ENCODE results near the gene ASCL5.

ASCL5 gene

DNA sequence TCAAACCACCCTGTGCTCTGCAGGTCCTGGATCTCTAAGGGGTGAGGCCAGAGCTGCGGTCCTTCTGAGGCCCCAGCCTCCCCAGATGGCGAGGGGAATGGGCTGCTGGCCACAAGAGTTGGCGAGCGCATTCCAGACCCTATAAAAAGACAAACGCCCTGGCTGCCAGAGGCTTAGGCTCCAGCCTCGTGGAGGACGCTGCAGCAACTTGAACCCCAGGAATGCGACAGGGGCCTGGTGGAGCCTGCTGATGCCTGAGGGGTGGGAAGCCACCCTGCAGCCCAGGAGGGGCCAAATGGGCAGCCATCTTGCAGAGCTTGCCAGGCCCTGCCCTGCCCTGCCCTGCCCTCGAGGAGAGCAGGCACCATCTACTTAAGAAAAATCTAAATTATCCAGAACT, 23.3 kb downstream of the ASCL5 start:
- no peak overlapping the region for H3K4me3 ChIP-seq
- in situ Hi-C loops (cut with MboI; ENCODE audit: low sequenced_read_pairs) = no loop called here

DNA sequence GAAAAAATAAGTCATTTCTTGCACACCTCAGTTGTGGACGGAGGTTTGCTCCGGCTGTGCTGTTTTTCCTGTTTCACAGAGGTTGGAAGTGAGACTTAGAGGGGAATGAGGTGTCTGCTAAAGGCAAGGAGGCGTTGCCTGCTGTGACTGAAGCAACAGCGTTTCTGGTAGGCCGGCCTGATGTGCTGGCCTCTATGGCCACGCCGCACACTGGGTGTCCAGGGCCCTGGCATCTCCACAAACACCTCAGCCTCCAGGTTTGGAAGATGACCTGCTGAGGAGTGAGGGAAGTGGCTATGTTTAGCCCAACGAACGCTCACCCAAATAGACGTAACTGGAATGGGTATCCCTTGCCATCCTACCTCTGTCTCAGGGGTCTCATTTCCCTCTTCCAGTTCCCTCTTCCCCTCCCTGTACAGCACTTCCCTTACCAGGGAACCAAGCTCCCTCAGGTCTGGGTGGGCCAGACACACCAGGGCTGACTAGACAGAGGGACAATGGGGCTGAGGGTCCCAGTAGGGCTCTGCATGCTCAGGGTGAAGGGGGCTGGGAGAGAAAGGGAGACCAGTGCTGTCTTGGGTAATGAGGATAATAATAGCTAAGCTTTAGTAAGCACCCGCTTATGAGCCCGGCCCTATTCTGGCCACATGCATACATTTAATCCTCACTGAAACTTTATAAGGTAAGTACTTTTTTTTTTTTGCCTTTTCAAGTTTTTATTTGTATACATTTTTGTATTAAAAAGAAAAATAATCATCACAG, 26.6 kb downstream of the ASCL5 start:
- H3K9me3 ChIP-seq = no peaks in the 10 kb centered on the region
- H3K4me3 ChIP-seq = no peak overlapping the region
- 0 out of 2 replicates have a peak, but pooled peaks cover 2% of the 10 kb centered on the region for H3K4me1 ChIP-seq
- in situ Hi-C loops (cut with MboI; ENCODE audit: low sequenced_read_pairs) = no loop called here
- H3K27me3 ChIP-seq (ENCODE audit: low read depth) = no peaks in the 10 kb centered on the region
- DNase-seq (ENCODE audit: low spot score in 2 of 2) = no peak
- no peaks in the 10 kb centered on the region for H3K36me3 ChIP-seq (replicated peaks)

More for the DNA sequence above, 23.3 kb downstream of the ASCL5 start:
- Histone ChIP-seq H3K36me3 (replicated peaks) (no peaks in the 10 kb centered on the region), H3K9me3 (no peaks in the 10 kb centered on the region), H3K27me3 (ENCODE audit: low read depth) (no peaks in the 10 kb centered on the region), H3K4me1 (peaks cover 7% of the 10 kb centered on the region)
- no peak for DNase-seq (ENCODE audit: low spot score in 2 of 2)

DNA sequence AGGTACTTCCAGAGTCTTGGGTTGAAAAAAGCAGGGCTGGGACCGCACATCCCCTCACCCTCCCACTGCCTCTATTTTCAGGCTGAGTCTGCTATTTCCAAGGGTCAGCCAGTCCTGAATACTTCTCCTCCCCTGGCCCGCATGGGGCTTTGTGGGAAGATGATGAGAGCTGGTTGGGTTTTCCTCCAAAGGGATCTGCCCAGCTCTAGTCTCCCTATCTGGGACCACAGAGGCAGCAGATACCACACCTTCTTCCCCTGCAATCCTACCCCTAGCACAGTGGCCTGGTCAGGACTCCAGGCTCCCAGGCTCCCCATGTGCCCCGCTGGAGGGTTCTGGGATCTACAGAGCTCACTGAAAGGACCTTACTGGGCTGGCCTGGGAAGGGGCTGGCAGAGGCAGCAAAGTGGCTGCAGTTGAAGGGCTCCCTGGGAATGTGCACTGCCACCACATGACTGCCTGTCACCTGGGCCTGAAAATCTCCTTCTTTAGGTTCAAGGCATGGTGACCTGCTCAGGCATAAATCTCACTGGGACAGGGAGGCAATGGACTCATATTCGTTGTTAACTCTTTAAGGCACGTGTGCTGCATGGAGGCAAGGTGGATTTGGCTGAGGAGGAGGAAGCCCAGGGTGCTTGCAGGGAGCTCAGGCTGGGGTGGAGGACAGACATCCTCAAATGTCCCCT, 27.8 kb downstream of the ASCL5 start:
- in situ Hi-C loops (cut with MboI; ENCODE audit: low sequenced_read_pairs) = no loop called here
- Histone ChIP-seq H3K36me3 (replicated peaks) (no peaks in the 10 kb centered on the region), H3K27me3 (ENCODE audit: low read depth) (no peaks in the 10 kb centered on the region), H3K4me3 (no peak overlapping the region), H3K9me3 (no peaks in the 10 kb centered on the region), H3K4me1 (no peaks in the 10 kb centered on the region)
- DNase-seq (ENCODE audit: low spot score in 2 of 2) = no peak

DNA sequence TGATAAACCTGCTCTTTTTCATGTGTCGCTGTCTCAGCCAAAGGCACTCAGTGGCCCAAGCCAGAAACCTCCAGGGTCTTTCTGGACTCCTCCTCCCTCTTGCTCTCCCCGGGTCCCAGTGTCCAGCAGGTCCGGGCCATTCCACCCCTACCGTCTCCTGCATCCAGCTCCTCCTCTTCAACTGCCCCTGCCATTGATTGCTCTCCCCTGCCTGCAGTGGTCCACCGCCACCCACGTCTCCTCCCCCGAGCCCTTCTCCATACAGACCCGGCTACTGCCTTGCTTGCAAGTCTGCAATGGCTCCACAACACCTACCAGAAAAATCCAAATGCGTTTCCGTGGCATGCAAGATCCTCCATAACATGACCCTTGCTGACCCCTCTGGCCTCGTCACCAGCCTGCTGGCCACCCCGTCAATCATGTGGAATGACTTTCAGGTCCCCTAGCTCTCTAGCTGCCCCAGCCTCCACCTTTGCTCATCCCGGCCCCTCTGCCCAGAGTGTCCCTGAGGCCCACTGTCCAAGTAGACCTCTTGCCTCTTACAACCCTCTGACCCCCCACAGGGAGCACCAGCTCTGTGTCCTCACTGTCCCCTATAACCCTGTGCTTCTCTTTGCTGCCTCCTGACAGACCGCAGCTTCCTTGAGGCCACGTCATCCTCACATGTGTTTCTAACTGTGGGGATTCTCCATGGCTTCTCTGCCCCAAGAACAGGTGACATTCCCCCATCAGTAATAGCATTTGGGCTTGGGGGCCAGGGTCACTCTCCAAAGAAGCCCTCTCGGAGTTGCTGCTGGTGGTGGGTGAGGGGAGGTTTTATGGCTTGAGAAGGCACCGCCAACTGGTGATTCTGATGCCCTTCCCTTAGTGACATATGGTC, 29.8 kb downstream of the ASCL5 start:
- H3K27me3 ChIP-seq (ENCODE audit: low read depth) = no peaks in the 10 kb centered on the region
- DNase-seq (ENCODE audit: low spot score in 2 of 2) = no peak
- H3K4me3 ChIP-seq = no peak overlapping the region
- H3K36me3 ChIP-seq (replicated peaks) = no peaks in the 10 kb centered on the region
- no peaks in the 10 kb centered on the region for H3K4me1 ChIP-seq
- in situ Hi-C loops (cut with MboI; ENCODE audit: low sequenced_read_pairs) = no loop called here
- no peaks in the 10 kb centered on the region for H3K9me3 ChIP-seq

DNA sequence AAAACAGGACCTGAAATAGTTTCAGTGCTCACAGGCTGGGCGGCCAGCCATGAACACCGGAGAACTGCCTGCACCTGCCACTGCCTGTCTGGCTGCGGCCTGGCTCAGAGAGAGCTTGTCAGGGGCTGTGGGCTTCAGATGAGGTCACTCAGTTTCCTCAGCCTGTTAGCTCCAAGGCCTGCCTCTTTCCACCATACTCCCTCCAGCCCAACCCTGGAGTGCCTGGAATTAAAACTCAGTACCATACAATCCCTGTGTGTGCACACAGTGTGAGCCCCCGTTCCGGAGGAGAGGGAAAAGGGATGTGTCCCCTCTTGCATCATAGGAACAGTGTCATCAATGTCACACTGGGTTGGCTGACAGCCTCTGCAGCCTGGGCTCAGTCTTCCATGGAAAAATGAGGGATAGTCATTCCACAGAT, 30.9 kb downstream of the ASCL5 start:
- Histone ChIP-seq H3K4me3 (no peak overlapping the region), H3K27me3 (ENCODE audit: low read depth) (no peaks in the 10 kb centered on the region), H3K36me3 (replicated peaks) (no peaks in the 10 kb centered on the region), H3K4me1 (no peaks in the 10 kb centered on the region), H3K9me3 (no peaks in the 10 kb centered on the region)
- in situ Hi-C loops (cut with MboI; ENCODE audit: low sequenced_read_pairs) = no loop called here
- DNase-seq (ENCODE audit: low spot score in 2 of 2) = no peak

DNA sequence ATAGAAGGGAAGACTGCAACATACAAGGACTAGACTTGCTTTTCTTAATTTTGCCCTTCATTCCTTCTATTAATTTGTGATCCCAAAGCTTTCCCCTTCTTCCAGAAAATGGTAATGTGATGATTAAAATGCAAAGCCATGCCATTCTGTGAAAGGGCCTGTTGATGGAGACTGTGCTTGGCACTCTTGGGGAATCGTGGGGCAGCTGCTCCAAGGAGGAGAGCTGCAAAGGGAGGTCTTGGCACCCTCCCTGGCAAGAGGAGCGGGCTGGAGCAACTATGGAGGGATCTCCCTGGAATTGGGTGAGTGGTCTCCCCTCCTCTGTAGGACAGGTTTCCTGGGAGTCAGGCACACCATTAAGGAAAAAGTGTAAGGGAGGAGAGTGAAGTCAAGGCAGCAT, 31.4 kb downstream of the ASCL5 start:
- H3K4me1 ChIP-seq = no peaks in the 10 kb centered on the region
- H3K9me3 ChIP-seq = no peaks in the 10 kb centered on the region
- H3K27me3 ChIP-seq (ENCODE audit: low read depth) = no peaks in the 10 kb centered on the region
- DNase-seq (ENCODE audit: low spot score in 2 of 2) = no peak
- H3K4me3 ChIP-seq = no peak overlapping the region
- in situ Hi-C loops (cut with MboI; ENCODE audit: low sequenced_read_pairs) = no loop called here
- H3K36me3 ChIP-seq (replicated peaks) = no peaks in the 10 kb centered on the region

DNA sequence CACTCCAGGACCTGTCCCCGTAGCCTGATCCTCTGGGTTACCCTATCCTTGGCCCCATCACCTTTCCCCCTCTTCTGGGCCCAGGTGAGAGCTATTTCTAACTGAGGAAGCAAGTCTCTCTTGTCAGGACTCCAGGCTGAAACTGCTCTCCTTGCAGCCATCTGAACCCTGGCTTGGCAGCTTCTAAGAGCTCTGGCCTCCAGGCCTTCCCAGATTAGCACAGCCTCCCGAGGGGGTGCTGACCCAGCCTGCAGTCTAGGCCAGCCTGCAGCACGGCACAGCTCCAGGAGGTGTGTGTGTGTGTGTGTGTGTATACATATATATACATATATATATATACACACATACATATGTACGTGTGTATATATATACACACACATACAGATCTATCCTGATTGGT, 32.2 kb downstream of the ASCL5 start:
- no peaks in the 10 kb centered on the region for H3K4me1 ChIP-seq
- in situ Hi-C loops (cut with MboI; ENCODE audit: low sequenced_read_pairs) = no loop called here

DNA sequence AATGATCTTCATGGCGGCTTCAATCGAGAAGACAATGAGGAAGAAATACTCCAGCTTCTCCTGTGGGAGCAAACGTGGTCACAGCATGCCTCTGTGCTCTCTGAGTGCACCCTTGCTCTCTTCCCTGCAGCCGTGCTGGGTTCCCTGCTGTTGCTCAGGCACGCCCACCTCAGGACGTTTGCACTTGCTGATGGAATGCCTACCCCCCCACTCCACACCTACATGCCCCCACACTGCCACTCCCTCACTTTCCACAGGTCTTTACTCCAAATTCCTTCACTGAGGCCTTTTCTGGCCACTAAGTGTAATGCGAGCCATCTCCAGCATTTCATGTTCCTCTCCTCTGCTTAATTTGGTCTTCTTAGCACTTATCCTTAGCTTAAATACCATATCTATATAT, 33.0 kb downstream of the ASCL5 start:
- no peaks in the 10 kb centered on the region for H3K36me3 ChIP-seq (replicated peaks)
- no peak for DNase-seq (ENCODE audit: low spot score in 2 of 2)
- no peaks in the 10 kb centered on the region for H3K9me3 ChIP-seq
- no peak overlapping the region for H3K4me3 ChIP-seq
- in situ Hi-C loops (cut with MboI; ENCODE audit: low sequenced_read_pairs) = no loop called here
- no peaks in the 10 kb centered on the region for H3K4me1 ChIP-seq
- no peaks in the 10 kb centered on the region for H3K27me3 ChIP-seq (ENCODE audit: low read depth)

More for the DNA sequence above, 32.2 kb downstream of the ASCL5 start:
- H3K36me3 ChIP-seq (replicated peaks) = no peaks in the 10 kb centered on the region
- H3K4me3 ChIP-seq = no peak overlapping the region
- H3K27me3 ChIP-seq (ENCODE audit: low read depth) = no peaks in the 10 kb centered on the region
- no peak for DNase-seq (ENCODE audit: low spot score in 2 of 2)
- no peaks in the 10 kb centered on the region for H3K9me3 ChIP-seq

DNA sequence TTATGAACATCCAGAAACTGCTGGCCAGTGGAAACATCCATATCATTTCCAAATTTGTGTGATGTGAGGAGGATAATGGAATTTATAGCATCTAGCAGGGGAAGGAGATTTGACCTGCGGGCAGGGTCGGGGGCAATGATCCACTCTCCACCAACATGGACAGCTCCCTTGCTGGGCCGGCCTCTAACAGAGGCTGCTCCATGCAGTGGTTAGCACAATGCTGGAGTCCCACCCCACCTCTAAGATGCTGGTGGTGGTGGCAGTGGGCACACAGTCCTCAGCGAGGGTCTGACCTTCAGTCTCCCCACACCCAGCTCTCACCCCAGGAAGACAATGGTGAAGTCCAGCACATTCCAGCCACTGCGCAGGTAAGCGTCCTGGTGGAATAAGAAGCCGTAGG, 33.4 kb downstream of the ASCL5 start:
- no peaks in the 10 kb centered on the region for H3K27me3 ChIP-seq (ENCODE audit: low read depth)
- no peak for DNase-seq (ENCODE audit: low spot score in 2 of 2)
- H3K4me3 ChIP-seq = no peak overlapping the region
- H3K9me3 ChIP-seq = no peaks in the 10 kb centered on the region
- no peaks in the 10 kb centered on the region for H3K36me3 ChIP-seq (replicated peaks)
- no peaks in the 10 kb centered on the region for H3K4me1 ChIP-seq
- in situ Hi-C loops (cut with MboI; ENCODE audit: low sequenced_read_pairs) = no loop called here

DNA sequence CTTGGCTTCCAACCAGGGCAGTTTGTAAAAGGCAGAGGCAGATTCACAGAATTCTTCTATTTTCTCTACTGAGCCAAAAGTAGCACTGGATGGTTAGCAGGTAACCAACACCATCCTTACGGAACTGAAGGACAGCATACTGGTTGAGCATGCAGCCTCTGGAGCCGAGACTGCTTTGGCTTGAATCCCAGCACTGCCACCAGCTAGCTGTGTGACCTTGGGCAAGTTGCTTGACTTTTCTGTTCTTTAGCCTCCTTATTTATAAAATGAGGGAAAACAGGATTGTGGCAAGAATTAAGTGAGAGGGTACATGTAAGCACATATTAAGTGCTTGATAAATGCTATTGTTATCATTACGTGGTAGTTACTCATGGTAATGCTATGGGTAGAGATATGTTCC, 34.2 kb downstream of the ASCL5 start:
- H3K27me3 ChIP-seq (ENCODE audit: low read depth) = no peaks in the 10 kb centered on the region
- no peak overlapping the region for H3K4me3 ChIP-seq
- H3K9me3 ChIP-seq = no peaks in the 10 kb centered on the region
- in situ Hi-C loops (cut with MboI; ENCODE audit: low sequenced_read_pairs) = no loop called here
- no peaks in the 10 kb centered on the region for H3K4me1 ChIP-seq
- DNase-seq (ENCODE audit: low spot score in 2 of 2) = no peak
- no peaks in the 10 kb centered on the region for H3K36me3 ChIP-seq (replicated peaks)

DNA sequence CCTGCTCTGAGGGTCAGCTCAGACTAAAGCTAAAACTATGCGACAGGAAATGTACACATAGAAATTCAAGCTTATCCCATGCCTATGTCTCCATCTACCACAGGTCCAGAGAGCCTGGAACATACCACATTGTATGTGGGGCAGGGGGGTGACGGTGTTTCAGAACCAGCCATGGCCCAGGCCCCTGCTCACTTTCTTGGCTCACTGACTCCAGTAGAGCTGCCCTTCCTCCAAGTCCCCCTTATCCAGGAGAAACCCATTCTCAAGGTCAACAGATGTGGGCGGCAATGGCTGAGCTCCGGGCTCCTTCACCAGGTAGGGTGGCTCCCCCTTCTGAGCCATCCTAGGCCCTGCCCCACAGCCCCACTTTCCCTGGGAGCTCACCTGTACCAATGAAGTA, 35.7 kb downstream of the ASCL5 start:
- no peak for DNase-seq (ENCODE audit: low spot score in 2 of 2)
- H3K27me3 ChIP-seq (ENCODE audit: low read depth) = no peaks in the 10 kb centered on the region
- in situ Hi-C loops (cut with MboI; ENCODE audit: low sequenced_read_pairs) = no loop called here

DNA sequence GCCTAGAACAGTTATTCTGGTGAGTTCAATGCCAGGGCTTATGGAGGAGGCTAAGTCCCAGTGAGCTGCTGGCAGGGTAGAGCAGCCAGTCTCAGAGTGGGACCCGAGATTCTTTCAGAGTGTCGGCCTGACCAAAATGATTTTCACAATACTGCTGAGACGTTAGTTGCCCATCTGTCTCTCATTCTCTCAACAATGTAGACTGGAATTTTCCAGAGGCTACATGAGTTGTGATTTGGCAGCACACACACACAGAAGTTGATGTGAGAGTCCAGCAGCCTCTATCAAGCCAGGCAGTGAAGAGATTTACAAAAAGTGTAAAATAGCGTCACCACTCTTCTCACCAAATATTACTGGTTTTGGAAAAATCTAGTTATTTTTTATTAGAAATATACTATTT, 36.4 kb downstream of the ASCL5 start:
- no peaks in the 10 kb centered on the region for H3K9me3 ChIP-seq
- DNase-seq (ENCODE audit: low spot score in 2 of 2) = no peak
- in situ Hi-C loops (cut with MboI; ENCODE audit: low sequenced_read_pairs) = no loop called here

More for the DNA sequence above, 35.7 kb downstream of the ASCL5 start:
- no peaks in the 10 kb centered on the region for H3K9me3 ChIP-seq
- no peaks in the 10 kb centered on the region for H3K36me3 ChIP-seq (replicated peaks)
- no peak overlapping the region for H3K4me3 ChIP-seq
- no peaks in the 10 kb centered on the region for H3K4me1 ChIP-seq

DNA sequence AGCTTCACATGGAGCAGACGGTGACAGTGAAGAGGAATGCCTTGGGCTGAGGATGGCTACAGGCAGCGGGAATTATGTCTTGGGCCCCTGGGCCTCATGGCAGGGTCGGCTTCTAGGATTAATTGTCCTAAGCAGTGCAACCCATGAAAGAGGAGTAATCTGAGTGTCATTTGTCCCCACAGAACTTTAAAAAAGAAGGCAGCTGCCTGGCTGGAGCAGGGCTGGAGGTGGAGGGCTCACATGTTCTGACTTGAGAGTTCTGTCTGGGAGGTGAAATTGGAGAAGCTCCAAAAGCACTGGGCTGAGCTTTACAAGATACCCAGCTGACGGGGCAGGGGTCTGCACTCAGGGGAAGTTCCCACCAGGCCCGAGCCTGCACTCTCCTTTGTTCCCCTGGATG, 37.4 kb downstream of the ASCL5 start:
- in situ Hi-C loops (cut with MboI; ENCODE audit: low sequenced_read_pairs) = no loop called here
- Histone ChIP-seq H3K9me3 (no peaks in the 10 kb centered on the region), H3K27me3 (ENCODE audit: low read depth) (no peaks in the 10 kb centered on the region), H3K4me3 (no peak overlapping the region), H3K36me3 (replicated peaks) (no peaks in the 10 kb centered on the region), H3K4me1 (no peaks in the 10 kb centered on the region)
- DNase-seq (ENCODE audit: low spot score in 2 of 2) = no peak

More for the DNA sequence above, 36.4 kb downstream of the ASCL5 start:
- no peaks in the 10 kb centered on the region for H3K36me3 ChIP-seq (replicated peaks)
- no peaks in the 10 kb centered on the region for H3K4me1 ChIP-seq
- no peak overlapping the region for H3K4me3 ChIP-seq
- no peaks in the 10 kb centered on the region for H3K27me3 ChIP-seq (ENCODE audit: low read depth)
